Esophagus squamous epithelium (tissue), 4 donors: ENCODE data around the gene HSPB3.

Source experiments
- POLR2A ChIP-seq, 4 donors: fragments of 450-650 bp; IDR thresholded peaks; one replicate each; pipeline ENCODE4 v1.6.1; 2017; ENCODE audit warnings: antibody characterized with exemption in 4 of 4, mild to moderate bottlenecking in 4 of 4, moderate library complexity in 3 of 4
- TF ChIP-seq, protein P1 (sequence below), 6 experiments: fragments of 450-650 bp in 4 of 6; fragments of 200-600 bp in 2 of 6; sonication (generic) in 2 of 6; IDR thresholded peaks; one replicate each; pipeline ENCODE4 v1.5.1; 2016 to 2019; ENCODE audit warnings: antibody characterized with exemption in 6 of 6, mild to moderate bottlenecking in 4 of 6, moderate library complexity in 4 of 6

DNA sequence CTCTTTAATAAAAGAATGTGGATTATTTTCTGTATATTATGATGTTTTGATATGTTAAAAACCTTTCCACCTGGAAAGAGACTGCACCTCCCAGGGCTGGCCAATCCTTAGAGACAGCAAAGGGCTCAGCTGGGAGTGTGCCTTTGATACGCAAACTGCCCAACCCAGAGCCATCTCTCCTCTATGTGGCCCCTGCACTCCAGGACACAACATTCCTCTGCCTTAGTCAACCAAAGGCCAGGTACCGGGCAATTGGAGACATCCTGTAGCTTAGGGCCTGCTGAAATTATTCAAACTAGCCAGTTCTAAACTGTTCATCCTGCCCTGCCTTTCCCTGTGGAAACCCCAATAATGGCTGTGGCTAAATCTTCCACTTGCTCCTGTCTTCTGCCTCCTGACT is 5.0 kb upstream of the HSPB3 start:
- TF ChIP-seq, protein P1, sequence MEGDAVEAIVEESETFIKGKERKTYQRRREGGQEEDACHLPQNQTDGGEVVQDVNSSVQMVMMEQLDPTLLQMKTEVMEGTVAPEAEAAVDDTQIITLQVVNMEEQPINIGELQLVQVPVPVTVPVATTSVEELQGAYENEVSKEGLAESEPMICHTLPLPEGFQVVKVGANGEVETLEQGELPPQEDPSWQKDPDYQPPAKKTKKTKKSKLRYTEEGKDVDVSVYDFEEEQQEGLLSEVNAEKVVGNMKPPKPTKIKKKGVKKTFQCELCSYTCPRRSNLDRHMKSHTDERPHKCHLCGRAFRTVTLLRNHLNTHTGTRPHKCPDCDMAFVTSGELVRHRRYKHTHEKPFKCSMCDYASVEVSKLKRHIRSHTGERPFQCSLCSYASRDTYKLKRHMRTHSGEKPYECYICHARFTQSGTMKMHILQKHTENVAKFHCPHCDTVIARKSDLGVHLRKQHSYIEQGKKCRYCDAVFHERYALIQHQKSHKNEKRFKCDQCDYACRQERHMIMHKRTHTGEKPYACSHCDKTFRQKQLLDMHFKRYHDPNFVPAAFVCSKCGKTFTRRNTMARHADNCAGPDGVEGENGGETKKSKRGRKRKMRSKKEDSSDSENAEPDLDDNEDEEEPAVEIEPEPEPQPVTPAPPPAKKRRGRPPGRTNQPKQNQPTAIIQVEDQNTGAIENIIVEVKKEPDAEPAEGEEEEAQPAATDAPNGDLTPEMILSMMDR (IDR thresholded peaks at IDR 0.05), result no peak
- TF ChIP-seq POLR2A (IDR thresholded peaks at IDR 0.05), result no peak
